GM18508 (cell line): ENCODE data around the gene PNRC1.
A peak's percentile ranks its signal among the peaks of the same experiment; 100 is the strongest.
"Not testable (repeated sequence)": the region's sequence is repeated elsewhere in the genome, so short reads cannot be mapped to it uniquely, and the experiment has no call there.

ENCODE experiments used
- ATAC-seq: cut with Tn5 transposase; IDR thresholded peaks from one replicate; pipeline ENCODE4 v1.9.1; 2021; ENCODE audit warnings: moderate number of reproducible peaks; ENCODE audit not compliant: insufficient read depth, unreplicated experiment

Gene PNRC1

DNA sequence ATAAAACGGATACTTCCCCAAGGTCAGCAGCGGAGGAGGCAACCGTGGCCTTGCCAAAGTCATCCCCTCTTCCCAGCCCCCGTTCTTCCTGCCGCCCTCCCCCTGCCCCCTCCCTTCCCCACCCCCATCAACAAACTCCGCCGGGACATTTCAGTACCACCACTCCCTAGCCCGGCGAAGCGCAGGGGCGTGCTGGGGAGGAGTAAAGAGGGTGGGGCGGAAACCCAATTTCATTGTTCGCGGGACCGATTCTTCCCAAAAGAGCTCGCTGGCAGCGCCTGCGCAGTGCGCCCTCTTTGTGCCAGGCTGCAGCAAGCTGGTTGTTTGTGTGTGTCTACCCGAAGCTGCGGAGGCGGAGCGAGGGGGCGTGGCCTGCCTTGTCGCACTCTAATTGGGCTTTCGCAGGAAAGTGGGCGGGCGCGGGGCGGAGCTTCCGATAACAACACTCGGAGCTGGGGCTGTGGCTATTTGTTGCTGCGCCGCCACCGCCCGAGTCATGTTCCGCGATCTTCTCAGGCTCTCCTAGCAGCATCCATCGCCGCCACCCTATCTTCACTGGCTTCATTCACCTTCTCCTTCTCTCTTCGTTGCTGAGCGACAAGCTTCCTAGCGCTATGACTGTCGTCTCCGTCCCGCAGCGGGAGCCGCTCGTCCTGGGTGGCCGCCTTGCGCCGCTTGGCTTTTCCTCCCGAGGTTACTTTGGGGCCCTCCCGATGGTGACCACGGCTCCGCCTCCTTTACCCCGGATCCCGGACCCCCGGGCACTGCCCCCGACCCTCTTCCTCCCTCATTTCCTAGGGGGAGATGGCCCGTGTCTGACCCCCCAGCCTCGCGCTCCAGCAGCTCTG lies at the start of gene PNRC1:
Gene PNRC1 (plus strand): TSS at position 471 of the 848 bp plus-strand sequence. CDS start 144 bp downstream, at position 615.
- peak; percentile 81 for ATAC-seq

DNA sequence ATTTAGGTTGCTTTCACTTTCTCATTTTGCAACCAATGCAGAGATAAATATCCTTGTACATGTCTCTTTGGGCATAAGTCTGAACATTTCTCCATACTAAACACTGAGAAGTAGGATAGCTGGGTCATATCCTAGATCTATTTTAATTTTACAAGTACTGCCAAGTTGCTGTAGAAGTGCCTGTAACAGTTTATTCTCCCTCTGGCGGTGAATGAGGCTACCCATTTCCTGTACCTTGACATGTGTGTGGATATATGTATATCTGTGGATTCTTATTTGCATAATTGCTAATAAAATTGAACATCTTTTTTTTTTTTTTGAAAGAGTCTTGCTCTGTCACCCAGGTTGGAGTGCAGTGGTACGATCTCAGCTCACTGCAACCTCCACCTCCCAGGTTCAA lies 48.0 kb upstream of the PNRC1 start:
- no peak for ATAC-seq

DNA sequence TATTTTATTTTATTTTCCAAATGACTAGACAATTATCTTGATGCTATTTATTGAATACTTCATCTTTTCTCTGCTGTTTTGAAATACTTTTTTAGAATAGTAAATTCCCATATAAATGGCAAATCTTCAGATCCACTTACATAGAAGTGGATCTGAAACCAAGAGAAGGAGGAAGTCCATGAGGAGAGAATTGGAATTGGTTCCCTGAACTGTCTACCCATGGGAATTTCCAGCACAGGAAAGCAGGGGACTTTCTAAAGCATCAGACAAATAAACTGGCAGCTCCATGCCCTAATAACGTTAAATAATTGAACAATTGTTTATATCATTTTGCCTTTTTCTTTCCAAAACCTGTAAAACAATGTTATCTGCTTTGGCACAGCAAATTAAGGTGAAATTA lies 47.1 kb upstream of the PNRC1 start:
- no peak for ATAC-seq

DNA sequence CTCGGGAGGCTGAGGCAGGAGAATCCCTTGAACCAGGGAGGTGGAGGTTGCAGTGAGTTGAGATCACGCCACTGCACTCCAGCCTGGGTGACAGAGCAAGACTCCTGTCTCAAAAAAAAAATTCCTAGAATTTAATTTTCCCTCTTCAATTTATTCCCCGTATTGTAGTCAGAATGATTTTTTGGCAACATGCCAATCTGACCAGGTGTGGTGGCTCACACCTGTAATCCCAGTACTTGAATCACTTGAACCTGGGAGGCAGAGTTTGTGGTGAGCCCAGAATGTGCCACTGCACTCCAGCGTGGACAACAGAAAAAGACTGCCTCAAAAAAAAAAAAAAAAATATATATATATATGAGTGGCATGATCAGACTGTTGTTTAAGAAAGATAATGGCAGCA lies 46.4 kb upstream of the PNRC1 start:
- not testable (repeated sequence) for ATAC-seq

DNA sequence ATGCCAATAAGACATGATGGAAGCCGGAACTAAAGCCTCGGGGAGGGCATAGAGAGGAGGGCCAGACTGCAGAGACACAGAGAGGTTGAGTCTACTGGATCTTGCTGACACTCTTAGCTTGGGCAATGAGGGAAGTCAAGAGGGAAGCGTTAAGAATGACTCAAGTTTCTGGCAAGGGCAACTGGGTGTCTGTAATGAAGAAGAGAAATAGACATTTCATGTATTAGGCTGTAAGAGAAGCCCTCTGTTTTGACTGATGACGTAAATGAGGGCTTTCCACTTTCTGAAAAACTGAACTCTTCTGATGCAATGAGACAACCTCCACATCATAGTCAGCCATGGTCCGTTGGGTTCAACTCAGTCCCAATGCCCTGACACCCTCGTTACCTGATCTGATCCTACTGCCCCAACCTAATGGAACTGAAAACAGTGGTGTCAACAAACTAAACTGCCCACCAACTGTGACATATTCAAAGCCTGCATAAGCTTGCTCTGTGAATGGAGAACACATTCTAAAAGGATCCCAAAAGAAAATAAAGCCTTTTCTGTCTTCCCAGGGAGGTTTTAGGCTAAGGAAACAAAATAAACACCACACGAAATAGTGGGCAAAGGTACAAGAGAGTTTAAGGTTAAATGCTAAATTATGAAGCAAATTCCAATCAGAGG lies 45.8 kb upstream of the PNRC1 start:
- no peak for ATAC-seq

DNA sequence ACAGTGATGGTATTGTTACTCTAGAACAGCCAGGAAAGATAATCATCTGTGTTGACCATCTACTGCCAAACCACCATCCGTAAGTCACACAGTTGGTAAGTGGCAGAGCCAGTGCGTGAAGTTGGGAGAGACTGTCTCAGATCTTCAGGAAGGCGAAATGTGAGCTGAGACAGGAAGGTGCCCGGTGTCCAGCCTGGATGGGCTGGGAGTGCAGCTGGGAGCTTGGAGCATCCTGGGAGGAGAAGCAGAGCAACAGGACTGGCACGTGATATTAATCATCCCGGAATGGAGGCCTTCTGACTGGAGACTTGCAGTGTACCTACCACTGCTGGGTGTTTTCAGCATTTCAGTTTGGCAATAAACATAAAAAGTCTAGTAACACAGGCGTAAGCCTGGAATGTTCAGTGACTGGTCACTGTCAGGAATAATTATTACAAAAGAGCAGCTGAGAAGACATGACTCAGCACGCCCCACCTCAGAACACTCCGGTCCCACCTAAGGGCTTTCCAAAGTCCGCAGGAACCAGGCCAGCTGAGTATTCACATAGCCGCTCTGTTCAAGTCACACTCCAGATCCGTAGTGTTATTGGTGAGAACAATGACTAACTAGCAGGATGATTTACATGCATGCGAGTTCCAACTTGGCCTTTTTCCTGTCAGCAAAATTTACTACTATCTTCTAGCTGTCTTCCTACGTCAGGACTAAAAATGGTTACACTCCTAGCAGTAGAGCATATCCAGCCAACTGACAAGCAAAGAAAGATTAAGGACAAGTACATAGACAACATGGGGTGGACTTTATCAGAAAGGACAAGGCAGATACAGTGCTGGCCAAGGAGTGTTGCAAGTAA lies 45.1 kb upstream of the PNRC1 start:
- ATAC-seq = no peak

DNA sequence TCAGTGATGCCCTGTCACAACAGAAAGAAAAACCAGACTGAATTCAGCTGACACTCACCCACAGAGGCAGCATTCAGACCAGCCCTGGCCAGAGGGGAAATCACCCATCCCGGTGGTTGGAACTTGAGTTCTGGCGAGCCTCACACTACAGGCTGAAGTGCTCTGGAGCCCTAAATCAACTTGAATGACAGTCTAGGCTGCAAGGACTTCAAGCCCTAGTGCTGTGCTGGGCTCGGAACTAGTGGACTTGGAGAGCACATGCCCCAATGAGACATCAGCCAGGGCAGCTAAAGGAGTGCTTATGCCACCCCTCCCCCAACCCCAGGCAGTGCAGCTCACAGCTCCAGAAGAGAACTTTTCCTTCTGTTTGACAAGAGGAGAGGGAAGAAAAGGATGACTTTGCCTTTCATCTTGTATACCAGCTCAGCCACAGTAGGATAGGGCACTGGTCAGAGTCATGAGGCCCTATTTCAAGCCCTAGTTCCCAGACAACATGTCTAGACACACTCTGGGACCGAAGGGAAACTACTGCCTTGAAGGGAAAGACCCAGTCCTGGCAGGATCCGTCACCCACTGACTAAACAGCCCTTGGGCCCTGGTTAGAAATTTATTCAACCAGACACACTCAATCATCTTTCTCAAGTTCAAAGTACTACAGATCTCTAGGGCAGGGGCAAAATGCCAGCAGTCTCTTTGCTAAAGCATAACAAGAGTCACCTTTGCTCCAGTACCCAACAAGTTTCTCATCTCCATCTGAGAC lies 43.2 kb upstream of the PNRC1 start:
- no peak for ATAC-seq

DNA sequence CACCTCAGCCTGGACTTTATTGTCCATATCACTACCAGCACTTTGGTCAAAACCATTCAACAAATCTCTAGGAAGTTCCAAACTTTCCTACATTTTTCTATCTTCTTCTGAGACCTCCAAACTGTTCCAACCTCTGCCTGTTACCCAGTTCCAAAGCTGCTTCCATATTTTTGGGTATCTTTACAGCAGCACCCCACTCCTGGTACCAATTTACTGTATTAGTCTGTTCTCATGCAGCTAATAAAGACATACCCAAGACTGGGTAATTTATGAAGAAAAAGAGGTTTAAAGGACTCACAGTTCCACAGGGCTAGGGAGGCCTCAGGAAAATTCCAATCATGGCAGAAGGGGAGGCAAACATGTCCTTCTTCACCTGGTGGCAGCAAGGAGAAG lies 42.7 kb upstream of the PNRC1 start:
- ATAC-seq = not testable (repeated sequence)

DNA sequence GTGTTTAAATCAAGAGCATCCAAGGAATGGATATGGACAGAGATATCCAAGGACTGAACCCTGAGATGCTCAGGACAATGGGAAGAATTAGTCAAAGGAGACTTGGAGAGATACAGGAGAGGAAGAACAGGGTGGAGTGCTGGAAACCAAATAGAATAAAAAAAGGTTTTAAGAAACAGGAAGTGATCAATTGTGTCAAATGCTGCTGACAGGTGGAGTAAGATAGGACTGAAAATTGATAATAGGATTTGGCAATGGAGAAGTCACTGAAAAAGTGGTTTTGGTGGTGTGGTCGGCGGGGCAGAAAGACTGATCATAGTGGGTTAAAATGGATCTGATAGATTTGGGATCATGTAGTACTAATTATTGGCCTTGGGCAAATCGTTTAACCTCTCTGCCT lies 37.9 kb upstream of the PNRC1 start:
- ATAC-seq = no peak

DNA sequence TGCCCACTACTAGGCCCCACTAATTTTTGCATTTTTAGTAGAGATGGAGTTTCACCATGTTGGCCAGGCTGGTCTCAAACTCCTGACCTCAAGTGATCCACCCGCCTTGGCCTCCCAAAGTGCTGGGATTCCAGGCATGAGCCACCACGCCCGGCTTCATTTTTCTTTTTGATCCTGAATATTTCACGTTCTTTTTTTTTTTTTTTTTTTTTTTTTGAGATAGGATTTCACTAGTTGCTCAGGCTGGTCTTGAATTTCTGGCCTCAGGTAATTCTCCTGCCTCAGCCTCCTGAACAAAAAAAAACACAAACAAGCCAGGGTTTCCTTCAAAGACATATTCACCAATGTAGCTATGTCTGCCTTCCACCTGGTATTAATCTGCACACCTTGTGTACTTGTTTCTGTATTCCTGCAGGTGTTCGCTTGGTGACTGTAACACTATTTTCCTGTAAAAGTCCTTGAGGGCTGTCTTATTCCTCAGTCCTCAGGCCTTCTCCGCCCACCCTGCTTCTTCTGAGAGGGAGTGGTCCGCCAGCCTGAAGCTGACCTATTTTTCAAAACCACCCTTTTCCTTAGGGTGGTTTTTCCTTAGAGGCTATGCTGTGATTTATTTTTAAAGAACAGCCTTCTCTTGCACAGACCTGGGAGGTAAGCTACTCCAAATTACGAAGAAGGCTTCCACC lies 36.1 kb upstream of the PNRC1 start:
- ATAC-seq = no peak

DNA sequence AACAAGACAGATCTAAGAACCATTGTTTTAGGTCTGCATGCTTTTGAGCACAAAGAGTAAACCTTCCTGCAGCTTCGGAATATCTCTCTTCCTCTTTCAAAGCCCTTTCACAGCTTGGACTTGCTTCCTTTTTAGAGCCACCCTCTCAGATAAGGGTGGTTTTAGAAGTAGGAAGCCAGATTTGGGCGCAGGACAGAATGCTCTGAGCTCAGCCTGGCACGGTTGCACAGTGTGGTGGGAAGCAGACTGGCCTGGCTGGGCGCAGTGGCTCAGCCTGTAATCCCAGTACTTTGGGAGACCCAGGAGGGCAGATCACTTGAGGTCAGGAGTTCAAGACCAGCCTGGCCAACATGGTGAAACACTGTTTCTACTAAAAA lies 35.6 kb upstream of the PNRC1 start:
- no peak for ATAC-seq

DNA sequence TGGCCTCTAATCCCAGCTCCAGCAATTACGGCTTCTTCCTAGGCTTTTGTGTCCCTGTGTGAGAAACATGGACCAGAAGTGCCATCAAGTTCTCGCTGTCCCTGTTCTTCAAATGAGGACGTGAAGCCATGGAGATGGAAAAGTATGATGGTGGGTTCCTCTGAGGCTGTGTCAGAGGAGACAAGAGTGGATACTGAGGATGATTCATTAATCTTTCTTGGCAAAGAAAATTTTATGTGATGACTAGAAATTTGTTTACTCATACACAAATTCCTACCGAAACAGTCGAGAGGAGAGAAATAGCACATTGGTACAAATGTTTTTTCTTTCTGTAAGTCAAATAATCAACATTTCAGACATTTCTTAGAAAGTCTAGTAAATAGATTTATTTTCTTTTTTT lies 35.0 kb upstream of the PNRC1 start:
- ATAC-seq = no peak

DNA sequence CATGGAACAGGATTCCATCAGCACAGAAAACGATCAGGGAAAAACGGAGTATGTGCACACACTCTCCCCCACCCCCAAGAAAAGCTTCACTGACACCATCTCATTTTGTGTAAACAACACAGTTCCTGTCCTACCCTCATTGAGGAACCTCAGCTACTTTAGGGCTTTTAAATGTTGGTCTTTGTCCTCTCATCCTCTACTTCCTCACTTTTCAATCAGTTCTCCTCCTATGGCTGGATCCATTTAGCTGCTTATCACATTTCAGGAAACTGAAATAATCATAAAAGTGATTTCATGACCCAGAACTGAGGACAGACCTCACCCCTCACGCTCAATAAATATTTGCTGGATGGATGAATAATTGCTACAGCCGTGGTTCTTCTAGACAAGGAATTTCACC lies 33.1 kb upstream of the PNRC1 start:
- ATAC-seq = no peak

DNA sequence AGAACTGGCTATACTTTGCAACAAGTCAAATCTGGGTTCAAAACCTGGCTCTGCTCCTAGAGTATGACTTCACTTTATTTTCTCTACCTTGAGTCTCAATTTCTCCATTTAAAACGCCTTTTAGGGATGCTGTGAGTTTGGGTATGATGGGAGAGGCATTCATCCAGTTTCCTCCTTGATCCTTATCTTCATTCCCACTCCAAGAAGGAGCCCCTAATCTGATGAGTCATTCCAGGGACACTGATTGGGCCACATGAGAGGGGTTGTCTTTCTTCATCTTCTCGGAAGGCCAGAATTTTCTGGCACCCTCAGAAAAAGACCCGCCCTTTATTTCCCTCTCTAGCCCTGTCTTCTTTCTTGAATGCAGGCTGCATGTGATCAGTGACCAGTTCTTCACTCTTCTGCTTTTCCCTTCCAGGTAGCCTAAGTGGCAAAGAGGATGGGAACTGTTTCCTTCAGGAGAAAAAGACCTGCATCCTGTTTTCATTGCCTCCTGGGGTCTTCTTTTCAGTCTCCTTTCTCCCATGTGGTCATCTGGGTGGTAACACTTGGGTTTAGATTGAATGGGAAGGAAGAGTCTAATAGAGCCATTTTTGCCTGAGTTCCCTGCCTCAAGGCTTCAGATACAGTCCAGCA lies 32.1 kb upstream of the PNRC1 start:
- no peak for ATAC-seq

DNA sequence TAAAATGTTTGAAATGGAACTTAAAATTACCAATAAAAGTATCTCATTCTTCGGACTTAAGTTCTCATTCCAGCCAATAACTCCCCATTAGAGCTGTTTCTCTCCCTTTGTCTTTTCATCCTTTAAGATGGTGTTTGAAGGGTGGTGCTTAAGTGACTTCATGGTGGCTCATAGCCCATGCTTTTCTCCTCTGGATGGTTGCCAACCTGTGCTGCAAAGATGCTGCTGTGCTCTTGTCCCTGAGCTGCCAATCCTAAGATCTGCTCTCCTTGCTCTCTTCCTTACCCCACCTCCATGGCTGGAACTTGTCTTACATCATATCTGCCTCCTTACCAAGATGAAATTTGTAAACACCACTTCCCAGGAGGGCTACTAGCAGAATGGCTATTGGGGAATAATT lies 31.6 kb upstream of the PNRC1 start:
- no peak for ATAC-seq

DNA sequence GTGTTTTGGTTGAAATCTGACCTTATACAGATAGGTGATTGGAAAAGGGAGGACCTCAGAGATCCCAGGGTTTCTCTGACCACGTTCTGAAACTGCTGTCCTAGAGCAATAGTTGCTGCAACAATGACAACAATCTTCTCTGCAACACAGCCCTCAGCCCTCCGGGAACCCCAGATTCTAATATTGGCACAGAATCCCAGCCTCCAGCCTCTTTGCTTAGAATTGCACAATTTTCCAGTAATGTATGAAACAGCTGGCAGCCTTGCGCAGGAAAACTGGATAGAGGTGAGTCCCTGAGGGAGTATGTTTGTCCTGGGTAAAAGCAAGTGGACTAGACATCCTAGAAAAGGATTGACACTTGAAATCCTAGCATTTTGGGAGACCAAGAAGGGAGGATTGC lies 30.4 kb upstream of the PNRC1 start:
- no peak for ATAC-seq

DNA sequence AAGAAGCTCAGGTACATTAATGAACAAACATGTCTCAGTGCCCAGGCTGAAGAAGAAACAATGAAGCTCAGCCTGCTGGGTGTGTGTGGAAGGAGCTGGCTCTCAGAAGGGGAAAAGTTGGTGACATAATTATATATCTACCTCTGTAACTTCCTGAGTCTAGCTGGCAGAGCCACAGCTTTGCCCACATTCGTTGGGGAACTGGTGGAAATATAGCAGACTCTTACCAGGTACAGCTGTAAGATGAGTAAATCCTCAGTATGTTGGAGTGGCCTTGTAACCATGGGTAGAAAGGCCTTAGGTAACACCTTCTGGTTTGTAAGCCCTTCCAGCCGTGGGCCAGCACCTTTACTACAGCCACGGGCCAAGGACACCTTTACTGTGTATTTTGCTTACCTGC lies 29.9 kb upstream of the PNRC1 start:
- no peak for ATAC-seq

DNA sequence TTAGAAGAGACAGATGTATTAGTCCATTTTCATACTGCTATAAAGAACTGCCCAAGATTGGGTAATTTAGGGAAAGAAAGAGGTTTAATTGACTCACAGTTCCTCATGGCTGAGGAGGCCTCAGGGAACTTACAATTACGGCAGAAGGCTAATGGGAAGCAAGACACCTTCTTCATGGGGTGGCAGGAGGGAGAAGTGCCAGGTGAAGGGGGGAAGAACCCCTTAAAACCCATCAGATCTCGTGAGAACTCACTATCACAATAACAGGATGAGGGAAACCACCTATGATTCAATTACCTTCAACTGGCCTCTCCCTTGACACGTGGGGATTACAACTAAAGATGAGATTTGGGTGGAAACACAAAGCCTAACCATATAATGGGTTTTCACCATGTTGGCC lies 28.9 kb upstream of the PNRC1 start:
- ATAC-seq = no peak

DNA sequence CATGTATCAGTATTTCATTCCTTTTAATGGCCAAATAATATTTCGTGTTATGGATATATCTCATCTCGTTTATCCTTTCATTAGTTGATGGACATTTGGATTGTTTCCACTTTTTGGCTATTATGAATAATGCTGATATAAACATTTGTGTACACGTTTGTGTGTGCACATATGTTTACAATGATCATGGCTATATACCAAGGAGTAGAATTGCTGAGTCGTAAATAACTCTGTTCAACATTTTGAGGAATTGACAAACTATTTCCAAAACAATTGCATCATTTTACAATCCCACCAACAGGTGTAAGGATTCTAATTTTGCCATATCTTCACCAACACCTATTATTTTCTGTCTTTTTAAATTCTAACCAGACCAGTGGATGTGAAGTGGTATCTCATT lies 26.3 kb upstream of the PNRC1 start:
- no peak for ATAC-seq
